K562 (cell line): ENCODE data around the gene INPP1. TPM values are rescaled to one million over a fixed set of nuclear protein-coding genes. Genes with fewer than 3 reads are reported as not detected.

Experiments used
- CAMTA2 ChIP-seq: fragments of 250-450 bp; sonication (Bioruptor Pico); conservative IDR thresholded peaks from 2 replicates; pipeline ENCODE4 v1.5.1; 2022
- ETS2 ChIP-seq: IDR thresholded peaks from 2 replicates; pipeline ENCODE4 v1.6.1; 2016; ENCODE audit warnings: borderline replicate concordance, missing genetic modification characterization, mild to moderate bottlenecking, moderate library complexity, missing compliant biosample characterization; ENCODE audit not compliant: poor library complexity, severe bottlenecking
- KLF10 ChIP-seq: fragments of 250-450 bp; sonication (Bioruptor Pico); IDR thresholded peaks from 2 replicates; pipeline ENCODE4 v1.6.1; 2021; ENCODE audit warnings: matching md5 sums
- NR2C1 ChIP-seq, 2 experiments: fragments of 450-650 bp; IDR thresholded peaks; 2 replicates each; pipeline ENCODE4 v1.6.1; 2017; ENCODE audit warnings: mild to moderate bottlenecking in 2 of 2, antibody characterized with exemption in 1 of 2, inconsistent platforms in 1 of 2, missing compliant biosample characterization in 1 of 2, missing genetic modification characterization in 1 of 2
- PHF8 ChIP-seq: fragments of 200-600 bp; sonication (generic); IDR thresholded peaks from 2 replicates; pipeline ENCODE4 v1.6.1; 2012; ENCODE audit warnings: mixed run types, mild to moderate bottlenecking, inconsistent platforms, low read length, moderate library complexity, borderline replicate concordance
- PTBP1 ChIP-seq: fragments of 200-400 bp; formaldehyde crosslinking; IDR thresholded peaks from 2 replicates; pipeline ENCODE4 v1.6.1; 2017; ENCODE audit warnings: low read depth, low read length
- RNF2 ChIP-seq: sonication (generic); IDR thresholded peaks from 2 replicates; pipeline ENCODE4 v1.6.1; 2016
- SIN3A ChIP-seq, 2 experiments: fragments of 150-350 bp in 1 of 2; IDR thresholded peaks; 2 replicates each; pipeline ENCODE4 v1.6.1; 2011 to 2016; ENCODE audit warnings: borderline replicate concordance in 2 of 2, low read depth in 2 of 2, low read length in 2 of 2, mild to moderate bottlenecking in 2 of 2, moderate library complexity in 2 of 2; ENCODE audit not compliant: control insufficient read depth in 1 of 2
- SMARCC2 ChIP-seq: fragments of 450-650 bp; IDR thresholded peaks from 2 replicates; pipeline ENCODE4 v1.6.1; 2017; ENCODE audit warnings: antibody characterized with exemption, moderate library complexity, mild to moderate bottlenecking, low read depth
- SREBF2 ChIP-seq: sonication (generic); formaldehyde crosslinking; IDR thresholded peaks from 2 replicates; pipeline ENCODE4 v1.4.0; 2020; ENCODE audit warnings: mild to moderate bottlenecking, missing genetic modification reagents
- TOE1 ChIP-seq, 2 experiments: fragments of 450-650 bp in 1 of 2; sonication (generic) in 1 of 2; formaldehyde crosslinking in 1 of 2; IDR thresholded peaks; 2 replicates each; pipeline versions ENCODE4 v1.7.1 to v1.8.0; 2016 to 2022; ENCODE audit warnings: borderline replicate concordance in 2 of 2, mild to moderate bottlenecking in 2 of 2, antibody characterized with exemption in 1 of 2, inconsistent platforms in 1 of 2, low read depth in 1 of 2, missing genetic modification reagents in 1 of 2, moderate library complexity in 1 of 2
- ZNF146 ChIP-seq: IDR thresholded peaks from one replicate; pipeline ENCODE4 v1.6.1; 2018; ENCODE audit warnings: missing compliant biosample characterization; ENCODE audit not compliant: unreplicated experiment
- ZNF431 ChIP-seq: sonication (generic); formaldehyde crosslinking; IDR thresholded peaks from 2 replicates; pipeline ENCODE4 v1.8.0; 2022; ENCODE audit warnings: mild to moderate bottlenecking, missing genetic modification reagents
- polyA plus RNA-seq, 8 experiments: library from polyadenylated mRNA; depleted of rRNA in 4 of 8; stranded (reverse) in 5 of 8; unstranded in 3 of 8; fragments of >200 nt; fragmentation: Nextera tagmentation in 2 of 8; fragmentation: Illumina TruSeq in 1 of 8; extraction: Ambion mirVana in 2 of 8; extraction: Trizol in 1 of 8; gene quantifications; 2 replicates each; pipeline versions ENCODE4 v1.2.1 to v1.2.3, GENCODE V29; 2011 to 2014; ENCODE audit warnings: inconsistent platforms in 1 of 8, missing spikeins in 1 of 8
- total RNA-seq, 7 experiments: library from RNA; depleted of rRNA in 6 of 7; stranded (reverse); fragments of >200 nt in 6 of 7; fragmentation: Illumina TruSeq in 2 of 7; extraction: Trizol in 2 of 7; gene quantifications; 2 replicates each; pipeline versions ENCODE4 v1.2.1 to v1.2.3, GENCODE V29; 2011 to 2021; ENCODE audit warnings: low replicate concordance in 1 of 7
- TF ChIP-seq, protein P1 (sequence below), 2 experiments: fragments of 450-650 bp in 1 of 2; sonication (generic) in 1 of 2; formaldehyde crosslinking; conservative IDR thresholded peaks; 2 replicates each; pipeline versions ENCODE4 v1.4.0 to v1.8.1; 2020 to 2022; ENCODE audit warnings: mild to moderate bottlenecking in 1 of 2, missing genetic modification reagents in 1 of 2
- TF ChIP-seq, protein P2 (sequence below): sonication (generic); formaldehyde crosslinking; IDR thresholded peaks from 2 replicates; pipeline ENCODE4 v1.8.0; 2022; ENCODE audit warnings: mild to moderate bottlenecking, missing genetic modification reagents
- TF ChIP-seq, protein P3 (sequence below): fragments of 450-650 bp; IDR thresholded peaks from 2 replicates; pipeline ENCODE4 v1.6.1; 2014; ENCODE audit warnings: low read depth, mild to moderate bottlenecking, moderate library complexity, borderline replicate concordance
- TF ChIP-seq, protein P4 (sequence below): fragments of 450-650 bp; formaldehyde crosslinking; IDR thresholded peaks from 2 replicates; pipeline ENCODE4 v1.4.0; 2022; ENCODE audit warnings: mild to moderate bottlenecking, moderate library complexity

Gene INPP1
- total and polyA plus RNA-seq, 9 of the 15 experiments (the other 6 are each of a cell fraction or from before 2014, with no cell fraction given): 3.7 to 11.8 (median 6.5) TPM

DNA sequence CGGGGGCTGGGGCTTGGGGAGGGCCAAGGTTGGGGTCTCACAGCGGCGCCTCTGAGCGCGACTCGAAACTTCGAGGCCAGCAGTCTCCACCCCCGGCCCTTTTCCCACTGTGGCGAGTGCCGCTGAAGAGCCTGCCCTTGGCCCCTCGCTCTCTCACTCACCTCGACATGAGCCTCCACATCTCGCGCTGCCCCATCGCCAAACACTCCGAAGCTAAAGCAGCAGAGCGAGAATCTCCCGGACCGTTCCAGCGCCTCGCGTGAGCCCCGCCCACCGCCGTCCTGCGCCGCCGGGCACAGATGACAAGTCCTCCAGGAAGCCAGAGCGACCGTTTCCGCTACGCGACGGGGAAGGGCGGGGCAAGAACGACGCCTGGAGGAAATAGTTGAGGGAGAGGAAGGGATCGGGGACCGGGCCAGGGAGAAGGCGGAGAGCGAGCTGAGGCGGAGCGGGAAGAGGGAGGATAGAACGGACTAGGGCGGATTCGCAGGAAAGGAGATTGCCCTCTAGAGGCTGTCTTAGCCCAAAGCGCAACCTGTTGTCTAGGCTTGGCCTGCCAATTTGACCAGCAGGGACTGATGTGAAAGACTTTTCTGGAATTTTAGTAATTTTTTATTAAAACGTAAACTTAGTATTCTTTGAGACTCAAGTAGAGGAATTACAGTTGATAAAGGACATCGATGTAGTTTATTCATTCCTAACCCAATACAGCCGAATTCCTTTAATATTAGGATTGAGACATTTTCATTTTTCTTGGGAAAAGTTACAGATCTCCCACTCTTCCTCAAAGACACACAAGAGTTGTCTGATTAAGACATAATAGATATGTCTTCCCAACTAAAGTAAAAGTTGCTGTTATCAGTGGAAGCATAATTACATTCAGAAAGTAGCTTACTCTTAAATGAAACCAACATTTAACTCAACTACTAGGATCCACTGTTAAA is 23.6 kb upstream of the INPP1 start, which contains the start of gene HIBCH (continued):
- TF ChIP-seq, protein P1, sequence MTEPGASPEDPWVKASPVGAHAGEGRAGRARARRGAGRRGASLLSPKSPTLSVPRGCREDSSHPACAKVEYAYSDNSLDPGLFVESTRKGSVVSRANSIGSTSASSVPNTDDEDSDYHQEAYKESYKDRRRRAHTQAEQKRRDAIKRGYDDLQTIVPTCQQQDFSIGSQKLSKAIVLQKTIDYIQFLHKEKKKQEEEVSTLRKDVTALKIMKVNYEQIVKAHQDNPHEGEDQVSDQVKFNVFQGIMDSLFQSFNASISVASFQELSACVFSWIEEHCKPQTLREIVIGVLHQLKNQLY (CRISPR knock-in tag; conservative IDR thresholded peaks at IDR 0.05): no peak
- TF ChIP-seq, protein P2, sequence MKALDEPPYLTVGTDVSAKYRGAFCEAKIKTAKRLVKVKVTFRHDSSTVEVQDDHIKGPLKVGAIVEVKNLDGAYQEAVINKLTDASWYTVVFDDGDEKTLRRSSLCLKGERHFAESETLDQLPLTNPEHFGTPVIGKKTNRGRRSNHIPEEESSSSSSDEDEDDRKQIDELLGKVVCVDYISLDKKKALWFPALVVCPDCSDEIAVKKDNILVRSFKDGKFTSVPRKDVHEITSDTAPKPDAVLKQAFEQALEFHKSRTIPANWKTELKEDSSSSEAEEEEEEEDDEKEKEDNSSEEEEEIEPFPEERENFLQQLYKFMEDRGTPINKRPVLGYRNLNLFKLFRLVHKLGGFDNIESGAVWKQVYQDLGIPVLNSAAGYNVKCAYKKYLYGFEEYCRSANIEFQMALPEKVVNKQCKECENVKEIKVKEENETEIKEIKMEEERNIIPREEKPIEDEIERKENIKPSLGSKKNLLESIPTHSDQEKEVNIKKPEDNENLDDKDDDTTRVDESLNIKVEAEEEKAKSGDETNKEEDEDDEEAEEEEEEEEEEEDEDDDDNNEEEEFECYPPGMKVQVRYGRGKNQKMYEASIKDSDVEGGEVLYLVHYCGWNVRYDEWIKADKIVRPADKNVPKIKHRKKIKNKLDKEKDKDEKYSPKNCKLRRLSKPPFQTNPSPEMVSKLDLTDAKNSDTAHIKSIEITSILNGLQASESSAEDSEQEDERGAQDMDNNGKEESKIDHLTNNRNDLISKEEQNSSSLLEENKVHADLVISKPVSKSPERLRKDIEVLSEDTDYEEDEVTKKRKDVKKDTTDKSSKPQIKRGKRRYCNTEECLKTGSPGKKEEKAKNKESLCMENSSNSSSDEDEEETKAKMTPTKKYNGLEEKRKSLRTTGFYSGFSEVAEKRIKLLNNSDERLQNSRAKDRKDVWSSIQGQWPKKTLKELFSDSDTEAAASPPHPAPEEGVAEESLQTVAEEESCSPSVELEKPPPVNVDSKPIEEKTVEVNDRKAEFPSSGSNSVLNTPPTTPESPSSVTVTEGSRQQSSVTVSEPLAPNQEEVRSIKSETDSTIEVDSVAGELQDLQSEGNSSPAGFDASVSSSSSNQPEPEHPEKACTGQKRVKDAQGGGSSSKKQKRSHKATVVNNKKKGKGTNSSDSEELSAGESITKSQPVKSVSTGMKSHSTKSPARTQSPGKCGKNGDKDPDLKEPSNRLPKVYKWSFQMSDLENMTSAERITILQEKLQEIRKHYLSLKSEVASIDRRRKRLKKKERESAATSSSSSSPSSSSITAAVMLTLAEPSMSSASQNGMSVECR (CRISPR knock-in tag): no peak
- TF ChIP-seq TOE1 (IDR thresholded peaks at IDR 0.05; ENCODE audit: borderline replicate concordance) (peak; percentile 57; the same call in 1 of the 2 replicates), TOE1 (CRISPR knock-in tag; IDR thresholded peaks at IDR 0.05; ENCODE audit: borderline replicate concordance, low read depth) (no peak), ETS2 (tag) (no peak), CAMTA2 (CRISPR knock-in tag) (no peak), RNF2 (no peak; the same call in 1 of the 2 replicates), SREBF2 (CRISPR knock-in tag) (no peak), ZNF431 (CRISPR knock-in tag) (no peak), NR2C1 (IDR thresholded peaks at IDR 0.05) (no peak; the same call in 1 of the 2 replicates), NR2C1 (tag; IDR thresholded peaks at IDR 0.05) (peak; percentile 19; the same call in 1 of the 2 replicates), KLF10 (CRISPR knock-in tag) (no peak), ZNF146 (CRISPR knock-in tag) (no peak), PTBP1 (no peak), PHF8 (peak; percentile 62; the same call in 1 of the 2 replicates), SIN3A (IDR thresholded peaks at IDR 0.05; ENCODE audit: borderline replicate concordance in 2 of 2, control insufficient read depth in 1 of 2, low read depth in 2 of 2, low read length in 2 of 2) (peak in 1 of 2 experiments; percentile 53; a peak in 1 of 4 replicates), SMARCC2 (no peak)
- TF ChIP-seq, protein P3, sequence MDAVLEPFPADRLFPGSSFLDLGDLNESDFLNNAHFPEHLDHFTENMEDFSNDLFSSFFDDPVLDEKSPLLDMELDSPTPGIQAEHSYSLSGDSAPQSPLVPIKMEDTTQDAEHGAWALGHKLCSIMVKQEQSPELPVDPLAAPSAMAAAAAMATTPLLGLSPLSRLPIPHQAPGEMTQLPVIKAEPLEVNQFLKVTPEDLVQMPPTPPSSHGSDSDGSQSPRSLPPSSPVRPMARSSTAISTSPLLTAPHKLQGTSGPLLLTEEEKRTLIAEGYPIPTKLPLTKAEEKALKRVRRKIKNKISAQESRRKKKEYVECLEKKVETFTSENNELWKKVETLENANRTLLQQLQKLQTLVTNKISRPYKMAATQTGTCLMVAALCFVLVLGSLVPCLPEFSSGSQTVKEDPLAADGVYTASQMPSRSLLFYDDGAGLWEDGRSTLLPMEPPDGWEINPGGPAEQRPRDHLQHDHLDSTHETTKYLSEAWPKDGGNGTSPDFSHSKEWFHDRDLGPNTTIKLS: peak; percentile 75; the same call in 1 of the 2 replicates
- TF ChIP-seq, protein P4, sequence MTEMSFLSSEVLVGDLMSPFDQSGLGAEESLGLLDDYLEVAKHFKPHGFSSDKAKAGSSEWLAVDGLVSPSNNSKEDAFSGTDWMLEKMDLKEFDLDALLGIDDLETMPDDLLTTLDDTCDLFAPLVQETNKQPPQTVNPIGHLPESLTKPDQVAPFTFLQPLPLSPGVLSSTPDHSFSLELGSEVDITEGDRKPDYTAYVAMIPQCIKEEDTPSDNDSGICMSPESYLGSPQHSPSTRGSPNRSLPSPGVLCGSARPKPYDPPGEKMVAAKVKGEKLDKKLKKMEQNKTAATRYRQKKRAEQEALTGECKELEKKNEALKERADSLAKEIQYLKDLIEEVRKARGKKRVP (CRISPR knock-in tag): no peak
